Erythroblast (primary cell): ENCODE measurements around the gene RMI2.

ENCODE experiments used
- GATA1 ChIP-seq: IDR thresholded peaks from 2 replicates; pipeline ENCODE4 v1.6.1; 2011; ENCODE audit warnings: low read depth, mild to moderate bottlenecking, control low read depth, low read length, moderate library complexity
- POLR2A ChIP-seq: IDR thresholded peaks from 2 replicates; pipeline ENCODE4 v1.6.1; 2011; ENCODE audit warnings: mild to moderate bottlenecking, low read length

DNA sequence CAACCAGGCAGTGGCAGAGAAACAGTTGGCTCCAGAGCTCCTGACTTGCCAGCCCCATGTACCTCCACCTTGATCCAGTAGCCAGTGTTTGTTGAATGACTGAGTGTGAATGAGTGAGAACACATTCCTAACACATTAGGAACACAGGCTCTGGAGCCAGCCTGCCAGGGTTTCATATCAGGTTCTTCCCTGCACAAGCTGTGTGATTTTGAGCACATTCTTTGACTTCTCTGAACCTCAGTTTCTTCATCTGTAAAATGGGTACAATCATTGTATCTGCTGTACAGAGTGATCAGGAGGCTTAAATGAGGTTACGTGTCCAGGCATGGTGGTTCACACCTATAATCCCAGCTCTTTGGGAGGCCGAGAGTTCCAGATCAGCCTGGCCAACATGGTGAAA, 13.3 kb upstream of the RMI2 start:
- TF ChIP-seq POLR2A (no peak), GATA1 (no peak)
